Gastrocnemius medialis (tissue), 4 donors: Measurements from ENCODE around the gene ARHGAP23. TPM values are rescaled to one million over a fixed set of nuclear protein-coding genes. Genes with fewer than 3 reads are reported as not detected.

Source experiments
- ATAC-seq, 2 donors: fragments of 150-250 bp; one replicate each; pipeline ENCODE4 v1.9.1; 2016
- DNase-seq, 2 donors: peaks; one replicate each; pipeline ENCODE4 v3.0.0-alpha.2; 2019
- H3K27ac ChIP-seq, 4 donors: fragments of 200-600 bp; sonication (generic); 1 replicate in 1 of 4; 2 replicates in 3 of 4; pipeline ENCODE4 v1.5.1; 2016 to 2018; ENCODE audit warnings: mild to moderate bottlenecking in 2 of 4, moderate library complexity in 1 of 4
- H3K27me3 ChIP-seq, 3 donors: fragments of 200-600 bp; sonication (generic) in 2 of 3; 1 replicate in 1 of 3; 2 replicates in 2 of 3; pipeline versions ENCODE4 v1.5.1 to v1.6.0; 2016 to 2019; ENCODE audit warnings: mild to moderate bottlenecking in 1 of 3, moderate library complexity in 1 of 3
- H3K36me3 ChIP-seq, 2 donors: fragments of 200-600 bp; sonication (generic) in 1 of 2; one replicate each; pipeline ENCODE4 v1.5.1; 2017 to 2018
- H3K4me1 ChIP-seq, 2 donors: fragments of 200-600 bp; sonication (generic) in 1 of 2; one replicate each; pipeline ENCODE4 v1.5.1; 2016 to 2017; ENCODE audit warnings: mild to moderate bottlenecking in 2 of 2
- H3K4me3 ChIP-seq, 4 donors: fragments of 200-600 bp; sonication (generic) in 3 of 4; 1 replicate in 1 of 4; 2 replicates in 3 of 4; pipeline ENCODE4 v1.5.1; 2016 to 2019; ENCODE audit warnings: mild to moderate bottlenecking in 2 of 4
- H3K9me3 ChIP-seq, 3 donors: fragments of 200-600 bp; sonication (generic) in 2 of 3; 1 replicate in 1 of 3; 2 replicates in 2 of 3; pipeline ENCODE4 v1.5.1; 2016 to 2019
- POLR2A ChIP-seq, 2 donors: fragments of 450-650 bp; IDR thresholded peaks; one replicate each; pipeline ENCODE4 v1.6.1; 2017; ENCODE audit warnings: antibody characterized with exemption in 2 of 2, mild to moderate bottlenecking in 2 of 2, moderate library complexity in 2 of 2
- in situ Hi-C, 4 donors: fragments of 200-750 bp; cut with MboI; loops; one replicate each; pipeline versions ENCODE4 v1.15.0 to v1.8.0; 2017; ENCODE audit warnings: low sequenced_read_pairs in 4 of 4
- intact Hi-C: fragments of 100-400 bp; cut with DNase I; formaldehyde crosslinking; loops from one replicate; pipeline ENCODE4 v1.15.1; 2023; ENCODE audit warnings: low total_unique reads
- total RNA-seq, 4 donors: library from RNA; depleted of rRNA; stranded (reverse); fragments of >200 nt; gene quantifications; one replicate each; pipeline versions ENCODE4 v1.1.0 to v1.2.3, GENCODE V29; 2016
- TF ChIP-seq, protein P1 (sequence below), 5 experiments: fragments of 450-650 bp in 3 of 5; fragments of 200-600 bp in 2 of 5; sonication (generic) in 2 of 5; IDR thresholded peaks in 4 of 5; conservative IDR thresholded peaks in 1 of 5; 1 replicate in 4 of 5; 2 replicates in 1 of 5; pipeline ENCODE4 v1.5.1; 2016 to 2019; ENCODE audit warnings: antibody characterized with exemption in 5 of 5, mild to moderate bottlenecking in 3 of 5, moderate library complexity in 3 of 5

ARHGAP23 gene
- total RNA-seq, 4 donors from 2014 or later = 8.0 to 22.7 (median 12.1) TPM

DNA sequence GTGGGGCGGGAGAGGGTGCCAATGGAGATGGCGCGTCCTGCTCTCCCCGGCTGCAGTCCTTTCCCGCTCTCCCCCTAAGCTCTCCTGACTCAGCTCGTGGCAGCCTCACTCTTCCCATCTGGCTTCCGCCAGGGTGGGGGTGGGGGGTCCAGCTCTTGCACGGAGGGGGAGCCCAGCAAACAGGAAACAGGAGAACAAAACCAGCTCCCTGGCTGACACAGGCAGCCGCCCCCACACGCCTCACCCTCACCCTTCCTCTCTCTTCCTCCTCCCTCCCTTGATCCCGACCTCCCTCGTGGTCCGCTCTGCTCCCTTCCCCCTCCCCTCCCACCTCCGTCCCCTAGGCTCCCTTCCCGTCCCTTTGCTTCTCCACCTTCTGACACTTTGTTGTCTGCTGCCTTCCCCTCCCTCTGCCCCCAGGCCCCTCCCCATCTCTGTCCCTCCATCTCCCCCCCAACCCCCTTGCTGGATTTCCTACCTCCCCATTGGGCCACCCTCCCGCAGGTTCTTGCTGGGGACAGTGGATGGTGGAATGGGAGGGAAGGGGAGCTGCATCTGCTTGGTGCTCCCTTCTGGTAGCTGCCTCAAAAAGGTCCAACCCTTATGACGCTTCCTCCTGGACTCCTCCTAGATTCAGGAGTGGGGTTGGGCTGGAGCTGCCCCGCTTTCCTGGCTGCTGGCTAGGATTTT lies 23.7 kb downstream of the ARHGAP23 start:
- ATAC-seq = no peak
- Histone ChIP-seq H3K27me3 (no peaks in the 10 kb centered on the region), H3K4me1 (peaks cover 36 to 54% of the 10 kb centered on the region in 2 donors), H3K36me3 (no peaks in the 10 kb centered on the region), H3K4me3 (peak overlapping the region in 1 of 4 donors; percentile 12), H3K27ac (peak overlapping the region; percentile 56 to 71 (median 68)), H3K9me3 (no peaks in the 10 kb centered on the region)
- in situ Hi-C loops (no loop called here), intact Hi-C loops (no loop called here)
- DNase-seq = no peak
- TF ChIP-seq POLR2A (IDR thresholded peaks at IDR 0.05) = no peak
- TF ChIP-seq, protein P1, sequence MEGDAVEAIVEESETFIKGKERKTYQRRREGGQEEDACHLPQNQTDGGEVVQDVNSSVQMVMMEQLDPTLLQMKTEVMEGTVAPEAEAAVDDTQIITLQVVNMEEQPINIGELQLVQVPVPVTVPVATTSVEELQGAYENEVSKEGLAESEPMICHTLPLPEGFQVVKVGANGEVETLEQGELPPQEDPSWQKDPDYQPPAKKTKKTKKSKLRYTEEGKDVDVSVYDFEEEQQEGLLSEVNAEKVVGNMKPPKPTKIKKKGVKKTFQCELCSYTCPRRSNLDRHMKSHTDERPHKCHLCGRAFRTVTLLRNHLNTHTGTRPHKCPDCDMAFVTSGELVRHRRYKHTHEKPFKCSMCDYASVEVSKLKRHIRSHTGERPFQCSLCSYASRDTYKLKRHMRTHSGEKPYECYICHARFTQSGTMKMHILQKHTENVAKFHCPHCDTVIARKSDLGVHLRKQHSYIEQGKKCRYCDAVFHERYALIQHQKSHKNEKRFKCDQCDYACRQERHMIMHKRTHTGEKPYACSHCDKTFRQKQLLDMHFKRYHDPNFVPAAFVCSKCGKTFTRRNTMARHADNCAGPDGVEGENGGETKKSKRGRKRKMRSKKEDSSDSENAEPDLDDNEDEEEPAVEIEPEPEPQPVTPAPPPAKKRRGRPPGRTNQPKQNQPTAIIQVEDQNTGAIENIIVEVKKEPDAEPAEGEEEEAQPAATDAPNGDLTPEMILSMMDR (IDR thresholded peaks at IDR 0.05 in 4 of 5, conservative IDR thresholded peaks at IDR 0.05 in 1 of 5) = no peak

DNA sequence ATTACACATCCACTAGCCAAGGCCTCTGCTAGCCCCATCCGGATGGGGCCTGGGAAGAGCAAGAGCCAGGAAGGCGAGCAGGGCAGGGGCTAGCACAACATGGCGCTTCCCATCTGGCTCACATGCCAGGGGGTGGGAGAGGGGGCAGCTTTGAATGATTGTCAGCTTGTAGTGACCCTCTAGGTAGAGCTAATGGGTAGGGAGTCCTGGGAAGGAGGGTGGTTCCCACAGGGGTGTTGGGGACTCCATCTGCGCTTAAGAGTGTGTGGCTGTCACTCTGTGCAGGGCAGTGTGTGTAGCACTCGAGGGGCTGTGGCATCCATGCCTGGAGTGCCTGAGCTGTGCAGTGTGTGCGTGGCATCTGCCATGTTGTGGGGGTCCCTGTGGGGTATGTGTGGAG lies 24.5 kb downstream of the ARHGAP23 start:
- Histone ChIP-seq H3K9me3 (no peaks in the 10 kb centered on the region), H3K27me3 (no peaks in the 10 kb centered on the region), H3K4me1 (peaks cover 36 to 54% of the 10 kb centered on the region in 2 donors), H3K4me3 (no peak overlapping the region), H3K27ac (peak overlapping the region in 3 of 4 donors; percentile 67 to 71 (median 69)), H3K36me3 (no peaks in the 10 kb centered on the region)
- no peak for TF ChIP-seq POLR2A (IDR thresholded peaks at IDR 0.05)
- TF ChIP-seq, protein P1 (IDR thresholded peaks at IDR 0.05 in 4 of 5, conservative IDR thresholded peaks at IDR 0.05 in 1 of 5) = no peak
- ATAC-seq = no peak
- in situ Hi-C loops = no loop called here
- DNase-seq = no peak
- intact Hi-C loops = no loop called here

DNA sequence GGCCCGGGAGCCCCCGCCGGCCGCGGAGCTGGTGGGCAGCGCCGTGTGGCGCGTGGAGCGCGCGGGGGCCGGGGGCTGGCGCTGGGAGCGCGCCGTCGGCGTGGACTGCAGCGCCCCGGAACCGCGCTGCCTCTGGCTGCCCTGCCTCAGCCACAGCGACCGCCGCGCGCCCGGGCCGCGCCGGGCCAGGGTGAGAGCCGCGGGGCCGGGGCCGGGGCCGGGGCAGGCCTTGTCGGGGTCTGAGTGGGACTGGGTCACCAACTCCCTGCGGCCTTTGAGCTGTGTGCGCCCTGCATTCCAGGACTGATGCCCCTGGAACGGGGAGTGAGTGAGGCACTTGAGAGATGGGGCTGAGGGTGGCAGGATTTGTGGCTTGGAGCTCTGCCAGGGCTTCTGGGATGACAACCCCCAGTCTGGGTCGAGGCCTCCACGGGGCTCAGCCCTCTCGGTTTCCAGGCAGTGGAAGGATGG lies 25.7 kb downstream of the ARHGAP23 start:
- intact Hi-C loops (no loop called here), in situ Hi-C loops (no loop called here)
- peak overlapping the region; percentile 73 to 87 (median 82) for H3K27ac ChIP-seq
- peaks cover 0 to 10% of the 10 kb centered on the region in 2 donors for H3K36me3 ChIP-seq
- peaks cover 36 to 54% of the 10 kb centered on the region in 2 donors for H3K4me1 ChIP-seq
- TF ChIP-seq, protein P1 (IDR thresholded peaks at IDR 0.05 in 4 of 5, conservative IDR thresholded peaks at IDR 0.05 in 1 of 5) = no peak
- TF ChIP-seq POLR2A (IDR thresholded peaks at IDR 0.05) = no peak
- no peaks in the 10 kb centered on the region for H3K27me3 ChIP-seq
- H3K9me3 ChIP-seq = no peaks in the 10 kb centered on the region
- ATAC-seq (peak; percentile 16 to 30), DNase-seq (no peak)
- peak overlapping the region; percentile 19 to 56 (median 38) for H3K4me3 ChIP-seq

DNA sequence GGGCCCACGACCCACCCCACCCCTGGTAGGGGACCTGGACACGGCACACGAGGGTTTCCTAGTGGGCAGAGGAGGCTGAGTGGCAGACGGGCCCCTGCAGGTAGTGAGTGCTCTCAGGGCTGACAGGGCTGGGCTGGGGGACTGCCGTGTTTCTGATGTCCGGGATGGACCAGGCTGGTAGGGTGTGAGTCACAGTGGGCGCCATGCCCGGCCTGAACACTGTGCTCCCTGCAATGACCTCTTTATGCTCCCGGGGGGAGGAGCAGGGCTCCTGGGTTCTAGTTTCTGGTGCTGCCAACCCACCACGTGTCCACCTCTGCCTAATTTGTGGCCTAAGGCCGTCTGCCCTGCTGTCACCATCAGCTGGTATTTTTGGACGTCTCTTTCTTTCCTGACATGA lies 26.3 kb downstream of the ARHGAP23 start:
- H3K9me3 ChIP-seq = no peaks in the 10 kb centered on the region
- ATAC-seq (peak; percentile 89 to 93), DNase-seq (peak; percentile 86 to 96)
- TF ChIP-seq, protein P1 (IDR thresholded peaks at IDR 0.05 in 4 of 5, conservative IDR thresholded peaks at IDR 0.05 in 1 of 5) = no peak
- no peak for TF ChIP-seq POLR2A (IDR thresholded peaks at IDR 0.05)
- peak overlapping the region; percentile 73 to 87 (median 82) for H3K27ac ChIP-seq
- intact Hi-C loops (no loop called here), in situ Hi-C loops (no loop called here)
- H3K4me3 ChIP-seq = peak overlapping the region; percentile 19 to 56 (median 38)
- peaks cover 0 to 13% of the 10 kb centered on the region in 2 donors for H3K36me3 ChIP-seq
- peaks cover 36 to 55% of the 10 kb centered on the region in 2 donors for H3K4me1 ChIP-seq
- H3K27me3 ChIP-seq = no peaks in the 10 kb centered on the region
